GM10248 (cell line): ENCODE results near the gene EIF5.

ENCODE experiments used
- CTCF ChIA-PET: fragments of 300-600 bp; sonication (Branson Sonifier 250); formaldehyde crosslinking; extraction: SDS; loops from one replicate; lab custom pipeline; 2021; ENCODE audit warnings: antibody characterized with exemption; lab: Yijun Ruan, JAX
- POLR2A ChIA-PET: fragments of 350-650 bp; sonication (Branson Sonifier 250); formaldehyde crosslinking; extraction: SDS; loops from one replicate; lab custom pipeline; 2020; ENCODE audit warnings: antibody characterized with exemption; lab: Yijun Ruan, JAX
- DNase-seq: peaks from one replicate; pipeline ENCODE4 v3.0.0; 2012; ENCODE audit errors: extremely low spot score
- TF ChIP-seq, protein P1 (sequence below): IDR thresholded peaks from 2 replicates; pipeline ENCODE4 v1.5.1; 2012; ENCODE audit warnings: mild to moderate bottlenecking, low read depth; ENCODE audit errors: extremely low read depth, missing control alignments, control extremely low read depth

Gene EIF5

DNA sequence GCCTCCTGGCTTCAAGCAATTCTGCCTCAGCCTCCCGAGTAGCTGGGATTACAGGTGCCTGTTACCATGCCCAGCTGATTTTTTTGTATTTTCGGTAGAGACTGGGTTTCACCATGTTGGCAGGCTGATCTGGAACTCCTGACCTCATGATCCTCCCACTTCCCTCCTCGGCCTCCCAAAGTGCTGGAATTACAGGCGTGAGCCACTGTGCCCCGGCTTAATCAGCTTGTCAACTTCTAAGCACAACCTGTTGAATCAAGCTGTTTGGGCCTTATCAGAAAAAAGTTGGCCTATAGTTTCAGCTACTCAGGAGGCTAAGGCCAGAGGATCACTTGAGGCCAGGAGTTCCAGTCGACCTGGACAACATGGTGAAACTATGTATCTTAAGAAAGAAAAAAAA, 59.0 kb downstream of the EIF5 start:
- CTCF ChIA-PET = interaction anchor here (1.0 to 8.9 kb wide), 15 partner anchors 10 to 288 kb away, joined by 3 to 148 read pairs (median 5); partner anchors contain the start of gene MARK3
- POLR2A ChIA-PET = interaction anchor here (0.7 kb wide), 1 partner anchor 58 kb away, joined by 3 read pairs; no protein-coding TSS in a partner anchor

DNA sequence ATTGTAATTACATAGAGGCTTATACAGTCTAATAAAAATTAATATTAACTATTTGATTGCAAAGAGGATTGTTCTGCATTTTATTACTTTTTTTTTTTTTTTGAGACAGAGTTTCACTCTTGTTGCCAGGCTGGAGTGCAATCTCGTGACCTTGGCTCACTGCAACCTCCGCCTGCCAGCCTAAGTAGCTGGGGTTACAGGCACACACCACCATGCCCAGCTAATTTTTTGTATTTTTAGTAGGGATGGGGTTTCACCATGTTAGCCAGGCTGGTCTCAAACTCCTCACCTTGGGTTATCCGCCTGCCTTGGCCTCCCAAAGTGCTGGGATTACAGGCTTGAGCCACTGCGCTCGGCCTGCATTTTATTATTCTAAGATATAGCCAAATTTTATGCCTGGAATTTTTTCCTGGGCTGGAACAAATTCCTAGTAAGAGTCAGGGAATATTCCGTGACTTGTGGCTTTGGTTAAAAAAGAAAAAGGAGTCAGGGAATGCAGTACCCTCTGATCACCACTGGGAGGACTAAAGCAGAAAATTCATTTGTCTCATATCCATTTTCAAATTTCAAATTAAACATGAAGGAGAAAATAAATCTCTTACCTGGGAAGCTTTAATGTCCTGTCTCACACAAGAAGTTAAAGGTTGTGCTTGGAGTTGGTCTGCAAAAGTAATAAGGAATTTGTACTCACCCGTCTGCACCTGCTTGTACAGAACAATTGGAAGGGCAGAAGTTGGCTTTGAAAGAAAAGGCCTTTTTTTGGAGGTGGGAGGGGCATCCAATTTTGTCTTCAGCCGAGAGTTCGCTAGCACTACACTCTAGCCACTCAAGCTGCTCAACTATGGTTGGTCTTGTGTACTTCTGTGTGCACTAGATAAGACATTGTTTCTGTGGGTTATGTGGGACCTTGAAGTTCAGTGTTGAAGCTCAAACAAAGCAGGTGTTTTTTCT, 59.9 kb downstream of the EIF5 start:
- ChIA-PET POLR2A (interaction anchor here (0.6 to 0.7 kb wide), 2 partner anchors 59 to 68 kb away, joined by 3 read pairs; no protein-coding TSS in a partner anchor), CTCF (interaction anchor here (1.0 to 8.9 kb wide), 15 partner anchors 10 to 289 kb away, joined by 3 to 148 read pairs (median 5); partner anchors contain the start of gene MARK3)
- no peak for DNase-seq
- TF ChIP-seq, protein P1, sequence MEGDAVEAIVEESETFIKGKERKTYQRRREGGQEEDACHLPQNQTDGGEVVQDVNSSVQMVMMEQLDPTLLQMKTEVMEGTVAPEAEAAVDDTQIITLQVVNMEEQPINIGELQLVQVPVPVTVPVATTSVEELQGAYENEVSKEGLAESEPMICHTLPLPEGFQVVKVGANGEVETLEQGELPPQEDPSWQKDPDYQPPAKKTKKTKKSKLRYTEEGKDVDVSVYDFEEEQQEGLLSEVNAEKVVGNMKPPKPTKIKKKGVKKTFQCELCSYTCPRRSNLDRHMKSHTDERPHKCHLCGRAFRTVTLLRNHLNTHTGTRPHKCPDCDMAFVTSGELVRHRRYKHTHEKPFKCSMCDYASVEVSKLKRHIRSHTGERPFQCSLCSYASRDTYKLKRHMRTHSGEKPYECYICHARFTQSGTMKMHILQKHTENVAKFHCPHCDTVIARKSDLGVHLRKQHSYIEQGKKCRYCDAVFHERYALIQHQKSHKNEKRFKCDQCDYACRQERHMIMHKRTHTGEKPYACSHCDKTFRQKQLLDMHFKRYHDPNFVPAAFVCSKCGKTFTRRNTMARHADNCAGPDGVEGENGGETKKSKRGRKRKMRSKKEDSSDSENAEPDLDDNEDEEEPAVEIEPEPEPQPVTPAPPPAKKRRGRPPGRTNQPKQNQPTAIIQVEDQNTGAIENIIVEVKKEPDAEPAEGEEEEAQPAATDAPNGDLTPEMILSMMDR = peak; percentile 40

More for the DNA sequence above, 59.0 kb downstream of the EIF5 start:
- TF ChIP-seq, protein P1 = no peak
- DNase-seq = no peak
